GM23338 (cell line): ENCODE measurements around the gene RNF11. TPM values are rescaled to one million over a fixed set of nuclear protein-coding genes. Genes with fewer than 3 reads are reported as not detected.

ENCODE experiments used
- ATAC-seq: fragments of 200-7000 bp; cut with Tn5 transposase; 3 replicates; pipeline ENCODE4 v1.9.1; 2020
- DNase-seq: peaks from one replicate; pipeline ENCODE4 v3.0.0-alpha.2; 2015; ENCODE audit warnings: low spot score
- H2AFZ ChIP-seq: fragments of 200-600 bp; sonication (generic); 2 replicates; pipeline ENCODE4 v1.8.0; 2016; ENCODE audit warnings: antibody characterized with exemption, mild to moderate bottlenecking, moderate library complexity
- H3F3A ChIP-seq: fragments of 200-600 bp; sonication (generic); replicated peaks from 2 replicates; pipeline ENCODE4 v1.8.0; 2017; ENCODE audit warnings: antibody characterized with exemption, mixed run types, low read depth
- H3K27ac ChIP-seq: fragments of 200-600 bp; sonication (generic); 2 replicates; pipeline ENCODE4 v1.6.1; 2016; ENCODE audit warnings: low read depth
- H3K27me3 ChIP-seq: fragments of 200-600 bp; sonication (generic); 2 replicates; pipeline ENCODE4 v1.8.0; 2016; ENCODE audit warnings: mild to moderate bottlenecking, mixed run types, moderate library complexity; ENCODE audit not compliant: insufficient read depth
- H3K36me3 ChIP-seq: fragments of 200-600 bp; sonication (generic); 2 replicates; pipeline ENCODE4 v1.8.0; 2016; ENCODE audit warnings: mild to moderate bottlenecking; ENCODE audit not compliant: insufficient read depth
- H3K4me1 ChIP-seq: fragments of 200-600 bp; sonication (generic); 2 replicates; pipeline ENCODE4 v1.8.0; 2016; ENCODE audit warnings: mild to moderate bottlenecking, moderate library complexity; ENCODE audit not compliant: insufficient read depth
- H3K4me2 ChIP-seq: fragments of 200-600 bp; sonication (generic); 2 replicates; pipeline ENCODE4 v1.7.1; 2017; ENCODE audit warnings: mixed run types
- H3K4me3 ChIP-seq: fragments of 200-600 bp; sonication (generic); 2 replicates; pipeline ENCODE4 v1.6.1; 2016; ENCODE audit warnings: mixed run types
- H3K79me2 ChIP-seq: fragments of 200-600 bp; sonication (generic); replicated peaks from 2 replicates; pipeline ENCODE4 v1.8.0; 2017; ENCODE audit warnings: mild to moderate bottlenecking; ENCODE audit not compliant: insufficient read depth
- H3K9me2 ChIP-seq: fragments of 200-600 bp; sonication (generic); 2 replicates; pipeline ENCODE4 v1.8.0; 2017; ENCODE audit not compliant: insufficient read depth
- H4K20me1 ChIP-seq: fragments of 200-600 bp; sonication (generic); replicated peaks from 2 replicates; pipeline ENCODE4 v1.8.0; 2017; ENCODE audit warnings: mild to moderate bottlenecking; ENCODE audit not compliant: insufficient read depth
- H3K27ac Mint-ChIP-seq: 2 replicates; pipeline ENCODE4 v1.8.0; 2020; ENCODE audit warnings: inconsistent platforms, mild to moderate bottlenecking, moderate library complexity, mixed read lengths
- H3K27me3 Mint-ChIP-seq: 3 replicates; pipeline ENCODE4 v1.8.0; 2022; ENCODE audit warnings: low read depth, mild to moderate bottlenecking, moderate library complexity, mixed read lengths, inconsistent platforms; ENCODE audit not compliant: insufficient read depth, poor library complexity
- H3K36me3 Mint-ChIP-seq: 3 replicates; pipeline ENCODE4 v1.8.0; 2021; ENCODE audit warnings: low read depth, mild to moderate bottlenecking, inconsistent platforms, moderate library complexity, mixed read lengths
- H3K4me1 Mint-ChIP-seq: 3 replicates; pipeline ENCODE4 v1.8.0; 2020; ENCODE audit warnings: mild to moderate bottlenecking, inconsistent platforms, mixed read lengths
- H3K4me3 Mint-ChIP-seq: 3 replicates; pipeline ENCODE4 v1.8.0; 2021; ENCODE audit warnings: moderate library complexity, mild to moderate bottlenecking, inconsistent platforms, mixed read lengths
- H3K9me3 Mint-ChIP-seq: 3 replicates; pipeline ENCODE4 v1.8.0; 2020; ENCODE audit warnings: moderate library complexity, mild to moderate bottlenecking, inconsistent platforms, mixed read lengths
- EZH2phosphoT487 ChIP-seq: fragments of 200-600 bp; sonication (generic); IDR thresholded peaks from one replicate; pipeline ENCODE4 v1.8.1; 2018; ENCODE audit warnings: antibody characterized with exemption; ENCODE audit not compliant: unreplicated experiment
- ZNF462 ChIP-seq: fragments of 250-450 bp; sonication (Bioruptor Pico); IDR thresholded peaks from 2 replicates; pipeline ENCODE4 v1.5.0; 2020; ENCODE audit warnings: mild to moderate bottlenecking, moderate library complexity
- polyA plus RNA-seq: library from polyadenylated mRNA; unstranded; fragments of >200 nt; fragmentation: Nextera tagmentation; extraction: Ambion mirVana; gene quantifications from 2 replicates; pipeline ENCODE4 v1.2.1, GENCODE V29; 2016
- total RNA-seq: library from RNA; depleted of rRNA; stranded (reverse); fragments of >200 nt; shearing (Covaris generic); gene quantifications from 2 replicates; pipeline ENCODE4 v1.2.3, GENCODE V29; 2014
- TF ChIP-seq, protein P1 (sequence below): IDR thresholded peaks from 2 replicates; pipeline ENCODE4 v1.6.1; 2016; ENCODE audit warnings: antibody characterized with exemption
- TF ChIP-seq, protein P2 (sequence below): IDR thresholded peaks from one replicate; pipeline ENCODE4 v1.6.1; 2018; ENCODE audit warnings: antibody characterized with exemption; ENCODE audit not compliant: unreplicated experiment

The RNF11 gene
- total and polyA plus RNA-seq, 2 experiments from 2014 or later = 22.3 to 43.0 TPM

DNA sequence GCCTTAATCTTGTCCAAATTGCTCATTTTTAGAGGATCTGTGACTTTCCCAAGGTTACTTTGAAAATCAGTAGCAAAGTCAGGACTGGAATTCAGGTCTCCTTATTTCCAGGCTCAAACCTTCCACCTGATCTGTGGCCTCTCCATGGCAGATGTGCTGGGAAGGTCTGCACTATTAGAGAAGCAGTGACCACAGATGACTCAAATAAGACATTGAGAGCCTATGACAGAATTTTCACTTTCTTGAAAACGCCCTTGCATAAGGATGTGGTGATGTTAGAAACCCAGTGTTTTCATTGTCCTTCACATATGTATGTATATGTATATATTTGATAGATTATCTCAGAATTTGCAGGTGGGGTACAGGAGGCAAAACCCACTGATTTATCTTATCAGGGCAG, 49.0 kb downstream of the RNF11 start (continued):
- TF ChIP-seq ZNF462 (CRISPR knock-in tag) (no peak), EZH2phosphoT487 (no peak)
- TF ChIP-seq, protein P1, sequence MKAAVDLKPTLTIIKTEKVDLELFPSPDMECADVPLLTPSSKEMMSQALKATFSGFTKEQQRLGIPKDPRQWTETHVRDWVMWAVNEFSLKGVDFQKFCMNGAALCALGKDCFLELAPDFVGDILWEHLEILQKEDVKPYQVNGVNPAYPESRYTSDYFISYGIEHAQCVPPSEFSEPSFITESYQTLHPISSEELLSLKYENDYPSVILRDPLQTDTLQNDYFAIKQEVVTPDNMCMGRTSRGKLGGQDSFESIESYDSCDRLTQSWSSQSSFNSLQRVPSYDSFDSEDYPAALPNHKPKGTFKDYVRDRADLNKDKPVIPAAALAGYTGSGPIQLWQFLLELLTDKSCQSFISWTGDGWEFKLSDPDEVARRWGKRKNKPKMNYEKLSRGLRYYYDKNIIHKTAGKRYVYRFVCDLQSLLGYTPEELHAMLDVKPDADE = no peak

DNA sequence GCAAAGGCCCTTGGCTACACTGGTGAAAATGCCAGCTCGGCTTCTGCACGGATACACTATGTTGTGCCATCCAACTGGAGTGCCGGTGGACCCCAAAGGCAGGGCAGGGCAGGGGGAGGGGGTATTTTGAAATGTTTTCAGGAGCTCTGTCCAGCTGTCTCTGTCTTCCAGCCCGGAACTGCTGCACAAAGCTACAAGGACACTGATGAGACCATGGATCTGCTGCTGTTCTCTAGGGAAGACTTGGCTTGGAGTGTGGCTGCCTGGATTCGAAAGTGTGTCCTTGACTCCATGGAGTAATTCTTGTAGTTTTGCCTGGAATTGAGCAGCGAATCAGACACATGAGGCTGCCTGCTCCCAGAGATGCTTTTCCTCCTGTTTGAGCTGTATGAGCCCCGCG, 51.9 kb downstream of the RNF11 start:
- Mint-ChIP-seq H3K27ac (no peak overlapping the region), H3K4me1 (peaks cover 5% of the 10 kb centered on the region; the same call in 2 of the 3 replicates), H3K27me3 (peaks cover 8% of the 10 kb centered on the region), H3K9me3 (no peaks in the 10 kb centered on the region), H3K4me3 (no peak overlapping the region), H3K36me3 (no peaks in the 10 kb centered on the region)
- Histone ChIP-seq H3F3A (no peaks in the 10 kb centered on the region; the same call in 1 of the 2 replicates), H3K9me2 (no peaks in the 10 kb centered on the region), H3K4me1 (0 out of 2 replicates have a peak, but pooled peaks cover 3% of the 10 kb centered on the region), H4K20me1 (no peaks in the 10 kb centered on the region; the same call in 1 of the 2 replicates), H3K27ac (no peak overlapping the region), H3K4me3 (no peak overlapping the region), H3K36me3 (no peaks in the 10 kb centered on the region), H3K27me3 (no peaks in the 10 kb centered on the region), H2AFZ (no peak overlapping the region), H3K79me2 (no peaks in the 10 kb centered on the region), H3K4me2 (no peak overlapping the region)
- DNase-seq = no peak
- ATAC-seq = no peak; the same call in 2 of the 3 replicates
- no peak for TF ChIP-seq ZNF462 (CRISPR knock-in tag)
- TF ChIP-seq, protein P2, sequence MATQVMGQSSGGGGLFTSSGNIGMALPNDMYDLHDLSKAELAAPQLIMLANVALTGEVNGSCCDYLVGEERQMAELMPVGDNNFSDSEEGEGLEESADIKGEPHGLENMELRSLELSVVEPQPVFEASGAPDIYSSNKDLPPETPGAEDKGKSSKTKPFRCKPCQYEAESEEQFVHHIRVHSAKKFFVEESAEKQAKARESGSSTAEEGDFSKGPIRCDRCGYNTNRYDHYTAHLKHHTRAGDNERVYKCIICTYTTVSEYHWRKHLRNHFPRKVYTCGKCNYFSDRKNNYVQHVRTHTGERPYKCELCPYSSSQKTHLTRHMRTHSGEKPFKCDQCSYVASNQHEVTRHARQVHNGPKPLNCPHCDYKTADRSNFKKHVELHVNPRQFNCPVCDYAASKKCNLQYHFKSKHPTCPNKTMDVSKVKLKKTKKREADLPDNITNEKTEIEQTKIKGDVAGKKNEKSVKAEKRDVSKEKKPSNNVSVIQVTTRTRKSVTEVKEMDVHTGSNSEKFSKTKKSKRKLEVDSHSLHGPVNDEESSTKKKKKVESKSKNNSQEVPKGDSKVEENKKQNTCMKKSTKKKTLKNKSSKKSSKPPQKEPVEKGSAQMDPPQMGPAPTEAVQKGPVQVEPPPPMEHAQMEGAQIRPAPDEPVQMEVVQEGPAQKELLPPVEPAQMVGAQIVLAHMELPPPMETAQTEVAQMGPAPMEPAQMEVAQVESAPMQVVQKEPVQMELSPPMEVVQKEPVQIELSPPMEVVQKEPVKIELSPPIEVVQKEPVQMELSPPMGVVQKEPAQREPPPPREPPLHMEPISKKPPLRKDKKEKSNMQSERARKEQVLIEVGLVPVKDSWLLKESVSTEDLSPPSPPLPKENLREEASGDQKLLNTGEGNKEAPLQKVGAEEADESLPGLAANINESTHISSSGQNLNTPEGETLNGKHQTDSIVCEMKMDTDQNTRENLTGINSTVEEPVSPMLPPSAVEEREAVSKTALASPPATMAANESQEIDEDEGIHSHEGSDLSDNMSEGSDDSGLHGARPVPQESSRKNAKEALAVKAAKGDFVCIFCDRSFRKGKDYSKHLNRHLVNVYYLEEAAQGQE = no peak
